IMR-90 (cell line): ENCODE data around the gene BLNK. TPM values are rescaled to one million over a fixed set of nuclear protein-coding genes. Genes with fewer than 3 reads are reported as not detected.

Experiments
- ATAC-seq: fragments of 200-7000 bp; cut with Tn5 transposase; 2 replicates; pipeline ENCODE4 v1.9.1; 2020; ENCODE audit warnings: low read depth, mild to moderate bottlenecking, moderate library complexity
- BruUV-seq: library from RNA; stranded (reverse); fragments of 400-500 nt; replicated peaks from 2 replicates; lab custom pipeline; 2021; lab: Mats Ljungman, UMichigan
- CTCF ChIA-PET: fragments of 300-600 bp; formaldehyde crosslinking; extraction: SDS; loops from one replicate; lab custom pipeline; 2021; ENCODE audit warnings: antibody characterized with exemption; lab: Yijun Ruan, JAX
- POLR2A ChIA-PET: fragments of 300-600 bp; sonication (Branson Sonifier 250); formaldehyde crosslinking; loops from one replicate; lab custom pipeline; 2022; ENCODE audit warnings: antibody characterized with exemption; ENCODE audit not compliant: unreplicated experiment; lab: Charles Lee
- DNase-seq: peaks from one replicate; pipeline ENCODE4 v3.0.0; 2013
- H2AFZ ChIP-seq: replicated peaks from 2 replicates; pipeline ENCODE3; 2013; ENCODE audit warnings: low read length, mild to moderate bottlenecking; ENCODE audit not compliant: poor library complexity
- H2AK5ac ChIP-seq: 2 replicates; pipeline ENCODE4 v1.6.1; 2013; ENCODE audit warnings: low read depth, low read length, inconsistent platforms
- H2AK9ac ChIP-seq: replicated peaks from 2 replicates; pipeline ENCODE3; 2013; ENCODE audit warnings: mild to moderate bottlenecking, low read depth, low read length, moderate library complexity; ENCODE audit not compliant: poor library complexity
- H2BK120ac ChIP-seq: 2 replicates; pipeline ENCODE4 v1.6.1; 2013; ENCODE audit warnings: low read depth, low read length, inconsistent platforms
- H2BK15ac ChIP-seq: 3 replicates; pipeline ENCODE4 v1.6.1; 2013; ENCODE audit warnings: low read depth, low read length, inconsistent platforms
- H2BK20ac ChIP-seq: 2 replicates; pipeline ENCODE4 v1.6.1; 2013; ENCODE audit warnings: low read depth, mild to moderate bottlenecking, inconsistent platforms, low read length, moderate library complexity
- H2BK5ac ChIP-seq: 2 replicates; pipeline ENCODE4 v1.6.1; 2013; ENCODE audit warnings: mild to moderate bottlenecking, low read depth, low read length, inconsistent platforms; ENCODE audit not compliant: poor library complexity, severe bottlenecking
- H3K14ac ChIP-seq: replicated peaks from 2 replicates; pipeline ENCODE4 v1.6.1; 2013; ENCODE audit warnings: low read depth, low read length, inconsistent platforms
- H3K18ac ChIP-seq: 2 replicates; pipeline ENCODE4 v1.6.1; 2013; ENCODE audit warnings: low read depth, low read length, control low read depth
- H3K23ac ChIP-seq: 2 replicates; pipeline ENCODE4 v1.6.1; 2013; ENCODE audit warnings: low read depth, low read length, inconsistent platforms
- H3K27ac ChIP-seq: 2 replicates; pipeline ENCODE4 v1.5.1; 2013; ENCODE audit warnings: mild to moderate bottlenecking, control low read depth, low read length; ENCODE audit not compliant: insufficient read depth
- H3K27me3 ChIP-seq: 2 replicates; pipeline ENCODE4 v1.6.1; 2013; ENCODE audit warnings: low read length; ENCODE audit not compliant: control insufficient read depth, insufficient read depth
- H3K36me3 ChIP-seq: 2 replicates; pipeline ENCODE4 v1.6.1; 2013; ENCODE audit warnings: low read length, mixed read lengths; ENCODE audit not compliant: control insufficient read depth, insufficient read depth
- H3K4ac ChIP-seq: 2 replicates; pipeline ENCODE4 v1.6.1; 2013; ENCODE audit warnings: low read depth, low read length, inconsistent platforms
- H3K4me1 ChIP-seq: 2 replicates; pipeline ENCODE4 v1.6.1; 2013; ENCODE audit warnings: low read length, mixed read lengths; ENCODE audit not compliant: control insufficient read depth, insufficient read depth
- H3K4me2 ChIP-seq: 2 replicates; pipeline ENCODE4 v1.6.1; 2013; ENCODE audit warnings: low read depth, mild to moderate bottlenecking, control low read depth, low read length, moderate library complexity
- H3K4me3 ChIP-seq: 2 replicates; pipeline ENCODE4 v1.5.1; 2013; ENCODE audit warnings: low read depth, mild to moderate bottlenecking, control low read depth, low read length, moderate library complexity; ENCODE audit not compliant: insufficient read depth
- H3K56ac ChIP-seq: 2 replicates; pipeline ENCODE4 v1.6.1; 2013; ENCODE audit warnings: low read length, inconsistent platforms; ENCODE audit not compliant: insufficient read depth; ENCODE audit errors: extremely low read depth
- H3K79me1 ChIP-seq, 2 experiments: 2 replicates each; pipeline ENCODE4 v1.6.1; 2013; ENCODE audit warnings: low read length in 2 of 2, inconsistent platforms in 1 of 2, low read depth in 1 of 2
- H3K9ac ChIP-seq: 2 replicates; pipeline ENCODE4 v1.6.1; 2013; ENCODE audit warnings: low read depth, low read length, control low read depth
- H3K9me1 ChIP-seq: 2 replicates; pipeline ENCODE4 v1.6.1; 2013; ENCODE audit warnings: low read length, inconsistent platforms; ENCODE audit not compliant: insufficient read depth
- H3K9me3 ChIP-seq: 2 replicates; pipeline ENCODE4 v1.6.1; 2013; ENCODE audit warnings: low read length; ENCODE audit not compliant: control insufficient read depth, insufficient read depth
- H4K20me1 ChIP-seq: 2 replicates; pipeline ENCODE4 v1.6.1; 2013; ENCODE audit warnings: low read length, inconsistent platforms; ENCODE audit not compliant: insufficient read depth
- H4K5ac ChIP-seq: 2 replicates; pipeline ENCODE4 v1.6.1; 2013; ENCODE audit warnings: mild to moderate bottlenecking, low read depth, low read length, control low read depth
- H4K8ac ChIP-seq, 2 experiments: 2 replicates each; pipeline ENCODE4 v1.6.1; 2013; ENCODE audit warnings: low read depth in 2 of 2, low read length in 2 of 2, control low read depth in 1 of 2, inconsistent platforms in 1 of 2
- H4K91ac ChIP-seq: 2 replicates; pipeline ENCODE4 v1.6.1; 2013; ENCODE audit warnings: low read depth, low read length, inconsistent platforms; ENCODE audit not compliant: insufficient read depth
- BHLHE40 ChIP-seq: fragments of 150-350 bp; IDR thresholded peaks from 2 replicates; pipeline ENCODE4 v1.6.1; 2016; ENCODE audit warnings: mild to moderate bottlenecking, low read depth, low read length
- CEBPB ChIP-seq: IDR thresholded peaks from 2 replicates; pipeline ENCODE4 v1.6.1; 2012; ENCODE audit warnings: low read depth, low read length, improper control_type of control experiment
- CHD1 ChIP-seq: IDR thresholded peaks from 2 replicates; pipeline ENCODE4 v1.6.1; 2012; ENCODE audit warnings: low read depth, low read length, improper control_type of control experiment
- FOS ChIP-seq: fragments of 150-350 bp; IDR thresholded peaks from 2 replicates; pipeline ENCODE4 v1.6.1; 2016; ENCODE audit warnings: low read depth, low read length
- MAFK ChIP-seq: IDR thresholded peaks from 2 replicates; pipeline ENCODE4 v1.6.1; 2012; ENCODE audit warnings: low read depth, low read length, improper control_type of control experiment
- MAZ ChIP-seq: IDR thresholded peaks from 2 replicates; pipeline ENCODE4 v1.6.1; 2012; ENCODE audit warnings: low read depth, mild to moderate bottlenecking, low read length, improper control_type of control experiment, moderate library complexity, borderline replicate concordance
- MXI1 ChIP-seq: IDR thresholded peaks from 2 replicates; pipeline ENCODE4 v1.6.1; 2012; ENCODE audit warnings: low read depth, mild to moderate bottlenecking, low read length, moderate library complexity, borderline replicate concordance
- NFE2L2 ChIP-seq: fragments of 150-350 bp; IDR thresholded peaks from 2 replicates; pipeline ENCODE4 v1.6.1; 2016; ENCODE audit warnings: low read depth, mild to moderate bottlenecking, low read length
- POLR2A ChIP-seq: IDR thresholded peaks from 2 replicates; pipeline ENCODE4 v1.6.1; 2012; ENCODE audit warnings: mild to moderate bottlenecking, low read depth, low read length
- RAD21 ChIP-seq: IDR thresholded peaks from 2 replicates; pipeline ENCODE4 v1.6.1; 2012; ENCODE audit warnings: low read length, improper control_type of control experiment
- RCOR1 ChIP-seq: IDR thresholded peaks from 2 replicates; pipeline ENCODE4 v1.6.1; 2012; ENCODE audit warnings: mild to moderate bottlenecking, low read length, improper control_type of control experiment; ENCODE audit not compliant: insufficient replicate concordance
- SMC3 ChIP-seq: fragments of 150-350 bp; IDR thresholded peaks from 2 replicates; pipeline ENCODE4 v1.6.1; 2016; ENCODE audit warnings: low read depth, mild to moderate bottlenecking, antibody characterized with exemption, low read length, moderate library complexity
- WGBS, 2 experiments: methylation state at CpG; one replicate each; pipeline versions ENCODE4 v1.1.5 to v1.1.7; 2013; ENCODE audit warnings: missing lambda C conversion rate in 2 of 2; ENCODE audit not compliant: insufficient read length in 1 of 2; ENCODE audit errors: extremely low coverage in 2 of 2; 5-methylcytosine and 5-hydroxymethylcytosine counted together
- dilution Hi-C: fragments of 300-500 bp; cut with HindIII; formaldehyde crosslinking; loops from one replicate; pipeline ENCODE4 v1.14.3; 2018; ENCODE audit warnings: low sequenced_read_pairs; ENCODE audit not compliant: unreplicated experiment
- in situ Hi-C: fragments of 300-500 bp; cut with MboI; formaldehyde crosslinking; loops from 3 replicates; pipeline ENCODE4 v1.14.3; 2019; ENCODE audit warnings: low sequenced_read_pairs, inconsistent platforms, mixed read lengths
- intact Hi-C: fragments of 100-400 bp; cut with micrococcal nuclease; formaldehyde crosslinking; loops from 2 replicates; pipeline ENCODE4 v1.10.0; 2022
- polyA plus RNA-seq, 3 experiments: library from polyadenylated mRNA; depleted of rRNA; stranded (reverse); fragments of >200 nt; gene quantifications; 2 replicates each; pipeline ENCODE4 v1.2.3, GENCODE V29; 2012; ENCODE audit warnings: low replicate concordance in 1 of 3
- total RNA-seq: library from RNA; depleted of rRNA; stranded (reverse); fragments of >200 nt; gene quantifications from 2 replicates; pipeline ENCODE4 v1.2.3, GENCODE V29; 2012
- TF ChIP-seq, protein P1 (sequence below): fragments of 150-350 bp; IDR thresholded peaks from 2 replicates; pipeline ENCODE4 v1.6.1; 2016; ENCODE audit warnings: low read depth, mild to moderate bottlenecking, low read length, moderate library complexity, borderline replicate concordance

BLNK gene
- total and polyA plus RNA-seq, 2 of the 4 experiments (the other 2 are of a cell fraction), result not detected

DNA sequence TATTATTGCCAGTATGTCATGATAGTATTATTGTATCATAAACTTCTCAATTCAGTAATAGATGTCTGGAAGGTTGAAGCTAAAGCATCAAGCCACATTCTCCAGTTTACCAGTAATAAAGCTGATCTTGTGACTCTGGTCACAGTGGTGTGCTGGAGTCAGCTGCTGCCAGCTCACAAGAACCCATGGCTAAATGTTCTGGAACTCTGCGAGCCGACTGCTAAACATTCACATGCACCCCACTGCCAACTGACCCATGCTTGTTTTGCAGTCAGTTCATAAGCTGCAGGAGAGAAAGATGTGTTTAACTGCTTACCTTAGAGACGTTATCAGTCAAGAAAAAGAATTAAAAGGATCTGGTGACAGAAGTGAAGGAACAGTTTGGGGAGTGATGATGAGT, 27.0 kb upstream of the BLNK start:
- H3K9ac ChIP-seq, result no peak overlapping the region
- no peak overlapping the region for H4K91ac ChIP-seq
- no peak overlapping the region for H2BK15ac ChIP-seq
- dilution Hi-C loops (no loop called here), in situ Hi-C loops (loop anchor here (5.0 kb wide), 1 partner anchor 276 kb away; no protein-coding TSS in a partner anchor), intact Hi-C loops (loop anchor here (10.0 kb wide), 1 partner anchor 604 kb away; the partner anchor contains the start of gene TCTN3)
- H4K5ac ChIP-seq, result no peak overlapping the region
- no peaks in the 10 kb centered on the region for H3K9me3 ChIP-seq
- H2BK5ac ChIP-seq, result no peak overlapping the region
- H2AK5ac ChIP-seq, result no peak overlapping the region
- DNase-seq (no peak), ATAC-seq (no peak)
- H3K4me3 ChIP-seq, result no peak overlapping the region
- 14% methylated on average over 1 of the region's 3 CpGs; no CpG with 5 or more reads in 1 of the 2 experiments for WGBS, 2 experiments
- H3K4me2 ChIP-seq, result no peak overlapping the region
- no peaks in the 10 kb centered on the region for H3K9me1 ChIP-seq
- H2AFZ ChIP-seq, result no peak overlapping the region
- H3K79me1 ChIP-seq, result no peaks in the 10 kb centered on the region
- no peak overlapping the region for H3K14ac ChIP-seq
- no peak overlapping the region for H2BK120ac ChIP-seq
- H2AK9ac ChIP-seq, result no peak overlapping the region
- no peak overlapping the region for H3K18ac ChIP-seq
- no peak overlapping the region for H3K4ac ChIP-seq
- H4K20me1 ChIP-seq, result no peaks in the 10 kb centered on the region
- H4K8ac ChIP-seq, result no peak overlapping the region
- H3K23ac ChIP-seq, result no peak overlapping the region
- no peaks in the 10 kb centered on the region for H3K4me1 ChIP-seq
- no peak overlapping the region for H2BK20ac ChIP-seq
- no peak overlapping the region for H3K27ac ChIP-seq
- CTCF ChIA-PET, result no interaction called here
- POLR2A ChIA-PET, result no interaction called here
- no TSS peak for BruUV-seq
- H3K36me3 ChIP-seq, result no peaks in the 10 kb centered on the region
- H3K56ac ChIP-seq, result no peak overlapping the region
- H3K27me3 ChIP-seq, result peaks cover 7% of the 10 kb centered on the region
- TF ChIP-seq MAFK, result no peak
- no peak for TF ChIP-seq MAZ
- no peak for TF ChIP-seq MXI1
- no peak for TF ChIP-seq NFE2L2
- TF ChIP-seq POLR2A, result no peak
- no peak for TF ChIP-seq SMC3
- no peak for TF ChIP-seq BHLHE40
- no peak for TF ChIP-seq RCOR1
- no peak for TF ChIP-seq RAD21
- TF ChIP-seq, protein P1, sequence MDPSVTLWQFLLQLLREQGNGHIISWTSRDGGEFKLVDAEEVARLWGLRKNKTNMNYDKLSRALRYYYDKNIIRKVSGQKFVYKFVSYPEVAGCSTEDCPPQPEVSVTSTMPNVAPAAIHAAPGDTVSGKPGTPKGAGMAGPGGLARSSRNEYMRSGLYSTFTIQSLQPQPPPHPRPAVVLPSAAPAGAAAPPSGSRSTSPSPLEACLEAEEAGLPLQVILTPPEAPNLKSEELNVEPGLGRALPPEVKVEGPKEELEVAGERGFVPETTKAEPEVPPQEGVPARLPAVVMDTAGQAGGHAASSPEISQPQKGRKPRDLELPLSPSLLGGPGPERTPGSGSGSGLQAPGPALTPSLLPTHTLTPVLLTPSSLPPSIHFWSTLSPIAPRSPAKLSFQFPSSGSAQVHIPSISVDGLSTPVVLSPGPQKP, result no peak
- no peak for TF ChIP-seq CEBPB
- TF ChIP-seq CHD1, result no peak
- no peak for TF ChIP-seq FOS
